IMR-90 (cell line): ENCODE measurements around the gene SURF6. TPM values are rescaled to one million over a fixed set of nuclear protein-coding genes. Genes with fewer than 3 reads are reported as not detected.

Experiments
- ATAC-seq: fragments of 200-7000 bp; cut with Tn5 transposase; 2 replicates; pipeline ENCODE4 v1.9.1; 2020; ENCODE audit warnings: low read depth, mild to moderate bottlenecking, moderate library complexity
- BruUV-seq: library from RNA; stranded (reverse); fragments of 400-500 nt; replicated peaks from 2 replicates; lab custom pipeline; 2021; lab: Mats Ljungman, UMichigan
- CTCF ChIA-PET: fragments of 300-600 bp; formaldehyde crosslinking; extraction: SDS; loops from one replicate; lab custom pipeline; 2021; ENCODE audit warnings: antibody characterized with exemption; lab: Yijun Ruan, JAX
- POLR2A ChIA-PET: fragments of 300-600 bp; sonication (Branson Sonifier 250); formaldehyde crosslinking; loops from one replicate; lab custom pipeline; 2022; ENCODE audit warnings: antibody characterized with exemption; ENCODE audit not compliant: unreplicated experiment; lab: Charles Lee
- DNase-seq: peaks from one replicate; pipeline ENCODE4 v3.0.0; 2013
- H2AFZ ChIP-seq: replicated peaks from 2 replicates; pipeline ENCODE3; 2013; ENCODE audit warnings: low read length, mild to moderate bottlenecking; ENCODE audit not compliant: poor library complexity
- H2AK5ac ChIP-seq: 2 replicates; pipeline ENCODE4 v1.6.1; 2013; ENCODE audit warnings: low read depth, low read length, inconsistent platforms
- H2AK9ac ChIP-seq: replicated peaks from 2 replicates; pipeline ENCODE3; 2013; ENCODE audit warnings: mild to moderate bottlenecking, low read depth, low read length, moderate library complexity; ENCODE audit not compliant: poor library complexity
- H2BK120ac ChIP-seq: 2 replicates; pipeline ENCODE4 v1.6.1; 2013; ENCODE audit warnings: low read depth, low read length, inconsistent platforms
- H2BK15ac ChIP-seq: 3 replicates; pipeline ENCODE4 v1.6.1; 2013; ENCODE audit warnings: low read depth, low read length, inconsistent platforms
- H2BK20ac ChIP-seq: 2 replicates; pipeline ENCODE4 v1.6.1; 2013; ENCODE audit warnings: low read depth, mild to moderate bottlenecking, inconsistent platforms, low read length, moderate library complexity
- H2BK5ac ChIP-seq: 2 replicates; pipeline ENCODE4 v1.6.1; 2013; ENCODE audit warnings: mild to moderate bottlenecking, low read depth, low read length, inconsistent platforms; ENCODE audit not compliant: poor library complexity, severe bottlenecking
- H3K14ac ChIP-seq: replicated peaks from 2 replicates; pipeline ENCODE4 v1.6.1; 2013; ENCODE audit warnings: low read depth, low read length, inconsistent platforms
- H3K18ac ChIP-seq: 2 replicates; pipeline ENCODE4 v1.6.1; 2013; ENCODE audit warnings: low read depth, low read length, control low read depth
- H3K23ac ChIP-seq: 2 replicates; pipeline ENCODE4 v1.6.1; 2013; ENCODE audit warnings: low read depth, low read length, inconsistent platforms
- H3K27ac ChIP-seq: 2 replicates; pipeline ENCODE4 v1.5.1; 2013; ENCODE audit warnings: mild to moderate bottlenecking, control low read depth, low read length; ENCODE audit not compliant: insufficient read depth
- H3K27me3 ChIP-seq: 2 replicates; pipeline ENCODE4 v1.6.1; 2013; ENCODE audit warnings: low read length; ENCODE audit not compliant: control insufficient read depth, insufficient read depth
- H3K36me3 ChIP-seq: 2 replicates; pipeline ENCODE4 v1.6.1; 2013; ENCODE audit warnings: low read length, mixed read lengths; ENCODE audit not compliant: control insufficient read depth, insufficient read depth
- H3K4ac ChIP-seq: 2 replicates; pipeline ENCODE4 v1.6.1; 2013; ENCODE audit warnings: low read depth, low read length, inconsistent platforms
- H3K4me1 ChIP-seq: 2 replicates; pipeline ENCODE4 v1.6.1; 2013; ENCODE audit warnings: low read length, mixed read lengths; ENCODE audit not compliant: control insufficient read depth, insufficient read depth
- H3K4me2 ChIP-seq: 2 replicates; pipeline ENCODE4 v1.6.1; 2013; ENCODE audit warnings: low read depth, mild to moderate bottlenecking, control low read depth, low read length, moderate library complexity
- H3K4me3 ChIP-seq: 2 replicates; pipeline ENCODE4 v1.5.1; 2013; ENCODE audit warnings: low read depth, mild to moderate bottlenecking, control low read depth, low read length, moderate library complexity; ENCODE audit not compliant: insufficient read depth
- H3K56ac ChIP-seq: 2 replicates; pipeline ENCODE4 v1.6.1; 2013; ENCODE audit warnings: low read length, inconsistent platforms; ENCODE audit not compliant: insufficient read depth; ENCODE audit errors: extremely low read depth
- H3K79me1 ChIP-seq, 2 experiments: 2 replicates each; pipeline ENCODE4 v1.6.1; 2013; ENCODE audit warnings: low read length in 2 of 2, inconsistent platforms in 1 of 2, low read depth in 1 of 2
- H3K9ac ChIP-seq: 2 replicates; pipeline ENCODE4 v1.6.1; 2013; ENCODE audit warnings: low read depth, low read length, control low read depth
- H3K9me1 ChIP-seq: 2 replicates; pipeline ENCODE4 v1.6.1; 2013; ENCODE audit warnings: low read length, inconsistent platforms; ENCODE audit not compliant: insufficient read depth
- H3K9me3 ChIP-seq: 2 replicates; pipeline ENCODE4 v1.6.1; 2013; ENCODE audit warnings: low read length; ENCODE audit not compliant: control insufficient read depth, insufficient read depth
- H4K20me1 ChIP-seq: 2 replicates; pipeline ENCODE4 v1.6.1; 2013; ENCODE audit warnings: low read length, inconsistent platforms; ENCODE audit not compliant: insufficient read depth
- H4K5ac ChIP-seq: 2 replicates; pipeline ENCODE4 v1.6.1; 2013; ENCODE audit warnings: mild to moderate bottlenecking, low read depth, low read length, control low read depth
- H4K8ac ChIP-seq, 2 experiments: 2 replicates each; pipeline ENCODE4 v1.6.1; 2013; ENCODE audit warnings: low read depth in 2 of 2, low read length in 2 of 2, control low read depth in 1 of 2, inconsistent platforms in 1 of 2
- H4K91ac ChIP-seq: 2 replicates; pipeline ENCODE4 v1.6.1; 2013; ENCODE audit warnings: low read depth, low read length, inconsistent platforms; ENCODE audit not compliant: insufficient read depth
- BHLHE40 ChIP-seq: fragments of 150-350 bp; IDR thresholded peaks from 2 replicates; pipeline ENCODE4 v1.6.1; 2016; ENCODE audit warnings: mild to moderate bottlenecking, low read depth, low read length
- CHD1 ChIP-seq: IDR thresholded peaks from 2 replicates; pipeline ENCODE4 v1.6.1; 2012; ENCODE audit warnings: low read depth, low read length, improper control_type of control experiment
- CTCF ChIP-seq: conservative IDR thresholded peaks from 2 replicates; pipeline ENCODE4 v1.5.1; 2012; ENCODE audit warnings: mild to moderate bottlenecking, low read depth, low read length, improper control_type of control experiment
- MXI1 ChIP-seq: IDR thresholded peaks from 2 replicates; pipeline ENCODE4 v1.6.1; 2012; ENCODE audit warnings: low read depth, mild to moderate bottlenecking, low read length, moderate library complexity, borderline replicate concordance
- RFX5 ChIP-seq: IDR thresholded peaks from 2 replicates; pipeline ENCODE4 v1.8.0; 2012; ENCODE audit warnings: low read depth, mild to moderate bottlenecking, low read length, moderate library complexity
- WGBS, 2 experiments: methylation state at CpG; one replicate each; pipeline versions ENCODE4 v1.1.5 to v1.1.7; 2013; ENCODE audit warnings: missing lambda C conversion rate in 2 of 2; ENCODE audit not compliant: insufficient read length in 1 of 2; ENCODE audit errors: extremely low coverage in 2 of 2; 5-methylcytosine and 5-hydroxymethylcytosine counted together
- dilution Hi-C: fragments of 300-500 bp; cut with HindIII; formaldehyde crosslinking; loops from one replicate; pipeline ENCODE4 v1.14.3; 2018; ENCODE audit warnings: low sequenced_read_pairs; ENCODE audit not compliant: unreplicated experiment
- in situ Hi-C: fragments of 300-500 bp; cut with MboI; formaldehyde crosslinking; loops from 3 replicates; pipeline ENCODE4 v1.14.3; 2019; ENCODE audit warnings: low sequenced_read_pairs, inconsistent platforms, mixed read lengths
- intact Hi-C: fragments of 100-400 bp; cut with micrococcal nuclease; formaldehyde crosslinking; loops from 2 replicates; pipeline ENCODE4 v1.10.0; 2022
- polyA plus RNA-seq, 3 experiments: library from polyadenylated mRNA; depleted of rRNA; stranded (reverse); fragments of >200 nt; gene quantifications; 2 replicates each; pipeline ENCODE4 v1.2.3, GENCODE V29; 2012; ENCODE audit warnings: low replicate concordance in 1 of 3
- total RNA-seq: library from RNA; depleted of rRNA; stranded (reverse); fragments of >200 nt; gene quantifications from 2 replicates; pipeline ENCODE4 v1.2.3, GENCODE V29; 2012

Gene SURF6
- total and polyA plus RNA-seq, 2 of the 4 experiments (the other 2 are of a cell fraction): 6.1 to 12.8 TPM

GRCh38 chr9:133303266-133304157 is 32.5 kb downstream of the SURF6 start:
- no peaks in the 10 kb centered on the region for H3K79me1 ChIP-seq
- POLR2A ChIA-PET: no interaction called here
- no peak overlapping the region for H3K4me3 ChIP-seq
- H3K27me3 ChIP-seq: peaks cover 20% of the 10 kb centered on the region
- no peak overlapping the region for H2BK15ac ChIP-seq
- dilution Hi-C loops (no loop called here), in situ Hi-C loops (no loop called here), intact Hi-C loops (no loop called here)
- BruUV-seq: no TSS peak
- H4K20me1 ChIP-seq: no peaks in the 10 kb centered on the region
- TF ChIP-seq CHD1 (no peak), RFX5 (no peak), MXI1 (no peak), CTCF (no peak), BHLHE40 (no peak)
- H3K36me3 ChIP-seq: no peaks in the 10 kb centered on the region
- no peak overlapping the region for H4K8ac ChIP-seq
- ATAC-seq: no peak
- H2AK9ac ChIP-seq: no peak overlapping the region
- no peak overlapping the region for H3K9ac ChIP-seq
- H4K91ac ChIP-seq: no peak overlapping the region
- no peak overlapping the region for H3K56ac ChIP-seq
- CTCF ChIA-PET: no interaction called here
- H2BK120ac ChIP-seq: no peak overlapping the region
- no peak overlapping the region for H3K23ac ChIP-seq
- no peak overlapping the region for H2BK20ac ChIP-seq
- no peaks in the 10 kb centered on the region for H3K9me1 ChIP-seq
- H4K5ac ChIP-seq: no peak overlapping the region
- no peaks in the 10 kb centered on the region for H3K9me3 ChIP-seq
- no peak overlapping the region for H2AFZ ChIP-seq
- DNase-seq: no peak
- no peak overlapping the region for H3K27ac ChIP-seq
- no peak overlapping the region for H2BK5ac ChIP-seq
- no peak overlapping the region for H3K18ac ChIP-seq
- 66% methylated on average over 6 of the region's 26 CpGs; no CpG with 5 or more reads in 1 of the 2 experiments for WGBS, 2 experiments
- H3K14ac ChIP-seq: no peak overlapping the region
- H3K4ac ChIP-seq: no peak overlapping the region
- H3K4me1 ChIP-seq: no peaks in the 10 kb centered on the region
- H3K4me2 ChIP-seq: no peak overlapping the region
- no peak overlapping the region for H2AK5ac ChIP-seq
